ENCODE results near the gene TRIM46.
A peak's percentile ranks its signal among the peaks of the same experiment; 100 is the strongest.

The TRIM46 gene

GRCh38 chr1:155195201-155196102, 21.8 kb downstream of the TRIM46 start:
- H3K4me3 ChIP-seq (ENCODE audit: low read depth, low read length), result peak overlapping the region; percentile 65
- H3K27me3 ChIP-seq, result no peaks in the 10 kb centered on the region
- peaks cover 14% of the 10 kb centered on the region for H3K36me3 ChIP-seq
- TF ChIP-seq CTCF (IDR thresholded peaks at IDR 0.05; ENCODE audit: low read depth, low read length), result no peak
- no peak for DNase-seq
- H3K9me3 ChIP-seq, result no peaks in the 10 kb centered on the region
- peaks cover 7% of the 10 kb centered on the region for H3K4me1 ChIP-seq

- Histone ChIP-seq H3K4me3 (ENCODE audit: low read depth, low read length) (peak overlapping the region; percentile 65), H3K27me3 (no peaks in the 10 kb centered on the region), H3K4me1 (peaks cover 7% of the 10 kb centered on the region), H3K36me3 (peaks cover 15% of the 10 kb centered on the region), H3K9me3 (no peaks in the 10 kb centered on the region)
- DNase-seq, result no peak
- no peak for TF ChIP-seq CTCF (IDR thresholded peaks at IDR 0.05; ENCODE audit: low read depth, low read length)
Measured at GRCh38 chr1:155196103-155196892, 22.6 kb downstream of the TRIM46 start.

- H3K9me3 ChIP-seq, result no peaks in the 10 kb centered on the region
- peaks cover 7% of the 10 kb centered on the region for H3K4me1 ChIP-seq
- no peak for TF ChIP-seq CTCF (IDR thresholded peaks at IDR 0.05; ENCODE audit: low read depth, low read length)
- no peak overlapping the region for H3K4me3 ChIP-seq (ENCODE audit: low read depth, low read length)
- no peak for DNase-seq
- peaks cover 20% of the 10 kb centered on the region for H3K36me3 ChIP-seq
- H3K27me3 ChIP-seq, result no peaks in the 10 kb centered on the region
Measured at GRCh38 chr1:155196893-155197638, 23.4 kb downstream of the TRIM46 start.

- Histone ChIP-seq H3K4me1 (peaks cover 7% of the 10 kb centered on the region), H3K4me3 (ENCODE audit: low read depth, low read length) (no peak overlapping the region), H3K9me3 (no peaks in the 10 kb centered on the region), H3K27me3 (no peaks in the 10 kb centered on the region), H3K36me3 (peaks cover 20% of the 10 kb centered on the region)
- DNase-seq, result no peak
- TF ChIP-seq CTCF (IDR thresholded peaks at IDR 0.05; ENCODE audit: low read depth, low read length), result no peak
Measured at GRCh38 chr1:155197901-155198546, 24.4 kb downstream of the TRIM46 start.

- Histone ChIP-seq H3K27me3 (no peaks in the 10 kb centered on the region), H3K36me3 (peaks cover 20% of the 10 kb centered on the region), H3K4me1 (peaks cover 4% of the 10 kb centered on the region; the same call in 1 of the 2 replicates), H3K9me3 (no peaks in the 10 kb centered on the region), H3K4me3 (ENCODE audit: low read depth, low read length) (no peak overlapping the region)
- TF ChIP-seq CTCF (IDR thresholded peaks at IDR 0.05; ENCODE audit: low read depth, low read length), result no peak
- peak; percentile 59 for DNase-seq
Measured at GRCh38 chr1:155198547-155198906, 24.9 kb downstream of the TRIM46 start.

Data from BE2C (cell line).